Sigmoid colon (tissue), 4 donors: Measurements from ENCODE around the gene KRTAP5-3.

Experiments
- EP300 ChIP-seq, 4 donors: sonication (generic); formaldehyde crosslinking; IDR thresholded peaks; one replicate each; pipeline ENCODE4 v1.6.1; 2017; ENCODE audit warnings: antibody characterized with exemption in 4 of 4
- POLR2A ChIP-seq, 2 donors: fragments of 450-650 bp; IDR thresholded peaks; one replicate each; pipeline ENCODE4 v1.6.1; 2016; ENCODE audit warnings: antibody characterized with exemption in 2 of 2, mild to moderate bottlenecking in 2 of 2, moderate library complexity in 2 of 2
- POLR2AphosphoS5 ChIP-seq, 4 donors: sonication (generic); formaldehyde crosslinking; IDR thresholded peaks; one replicate each; pipeline ENCODE4 v1.6.1; 2017; ENCODE audit warnings: antibody characterized with exemption in 4 of 4
- TF ChIP-seq, protein P1 (sequence below), 4 experiments: fragments of 450-650 bp in 3 of 4; fragments of 200-600 bp in 1 of 4; IDR thresholded peaks; one replicate each; pipeline ENCODE4 v1.5.1; 2016 to 2019; ENCODE audit warnings: antibody characterized with exemption in 4 of 4, mild to moderate bottlenecking in 3 of 4, moderate library complexity in 2 of 4

DNA sequence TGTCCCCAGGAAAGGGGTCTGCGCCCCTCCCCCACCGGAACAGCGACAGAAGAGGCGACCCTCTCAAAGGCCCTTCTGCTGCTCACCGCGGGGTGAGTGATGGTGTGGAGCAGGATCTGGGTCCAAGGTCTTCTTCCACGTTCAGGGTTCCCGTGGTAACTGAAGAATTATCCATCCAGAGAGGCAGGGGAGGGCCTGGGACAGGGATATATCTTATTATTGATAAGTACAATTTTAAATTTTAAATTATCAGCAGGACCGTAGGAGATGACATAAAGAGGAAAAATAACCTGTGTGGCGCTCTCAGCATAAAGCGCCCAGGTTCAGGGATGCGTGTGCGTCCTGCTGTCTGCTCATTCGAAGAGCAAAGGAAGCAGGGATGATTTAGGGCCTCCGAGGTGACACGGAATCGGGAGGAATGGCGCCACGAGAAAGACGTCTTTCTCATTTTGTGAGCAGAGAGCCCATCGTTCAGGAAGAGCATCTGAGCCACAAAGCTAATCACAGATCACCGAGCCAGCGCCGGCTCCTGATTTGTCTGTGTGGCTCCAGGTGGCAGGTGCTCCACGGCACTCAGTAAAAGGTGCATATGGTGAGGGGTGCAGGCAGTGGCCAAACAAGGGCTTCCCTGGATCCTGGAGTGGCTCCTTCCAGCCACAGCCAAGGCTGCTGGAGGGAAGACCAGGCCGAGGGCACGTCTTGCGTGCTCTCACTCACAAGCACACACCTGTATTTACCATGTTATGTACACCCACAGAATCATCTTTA lies 40.6 kb upstream of the KRTAP5-3 start:
- TF ChIP-seq, protein P1, sequence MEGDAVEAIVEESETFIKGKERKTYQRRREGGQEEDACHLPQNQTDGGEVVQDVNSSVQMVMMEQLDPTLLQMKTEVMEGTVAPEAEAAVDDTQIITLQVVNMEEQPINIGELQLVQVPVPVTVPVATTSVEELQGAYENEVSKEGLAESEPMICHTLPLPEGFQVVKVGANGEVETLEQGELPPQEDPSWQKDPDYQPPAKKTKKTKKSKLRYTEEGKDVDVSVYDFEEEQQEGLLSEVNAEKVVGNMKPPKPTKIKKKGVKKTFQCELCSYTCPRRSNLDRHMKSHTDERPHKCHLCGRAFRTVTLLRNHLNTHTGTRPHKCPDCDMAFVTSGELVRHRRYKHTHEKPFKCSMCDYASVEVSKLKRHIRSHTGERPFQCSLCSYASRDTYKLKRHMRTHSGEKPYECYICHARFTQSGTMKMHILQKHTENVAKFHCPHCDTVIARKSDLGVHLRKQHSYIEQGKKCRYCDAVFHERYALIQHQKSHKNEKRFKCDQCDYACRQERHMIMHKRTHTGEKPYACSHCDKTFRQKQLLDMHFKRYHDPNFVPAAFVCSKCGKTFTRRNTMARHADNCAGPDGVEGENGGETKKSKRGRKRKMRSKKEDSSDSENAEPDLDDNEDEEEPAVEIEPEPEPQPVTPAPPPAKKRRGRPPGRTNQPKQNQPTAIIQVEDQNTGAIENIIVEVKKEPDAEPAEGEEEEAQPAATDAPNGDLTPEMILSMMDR (IDR thresholded peaks at IDR 0.05), result no peak
- TF ChIP-seq POLR2A (IDR thresholded peaks at IDR 0.05) (no peak), POLR2AphosphoS5 (IDR thresholded peaks at IDR 0.05) (no peak), EP300 (IDR thresholded peaks at IDR 0.05) (no peak)
